NT2/D1 (cell line): Measurements from ENCODE around the gene LY86.

ENCODE experiments used
- SUZ12 ChIP-seq: IDR thresholded peaks from 2 replicates; pipeline ENCODE4 v1.6.1; 2011; ENCODE audit not compliant: insufficient read length, insufficient read depth; ENCODE audit errors: extremely low read depth
- YY1 ChIP-seq: IDR thresholded peaks from 2 replicates; pipeline ENCODE4 v1.6.1; 2011; ENCODE audit not compliant: insufficient read length, insufficient read depth
- ZNF274 ChIP-seq: IDR thresholded peaks from 2 replicates; pipeline ENCODE4 v1.6.1; 2011; ENCODE audit warnings: mild to moderate bottlenecking, low read depth, low read length

DNA sequence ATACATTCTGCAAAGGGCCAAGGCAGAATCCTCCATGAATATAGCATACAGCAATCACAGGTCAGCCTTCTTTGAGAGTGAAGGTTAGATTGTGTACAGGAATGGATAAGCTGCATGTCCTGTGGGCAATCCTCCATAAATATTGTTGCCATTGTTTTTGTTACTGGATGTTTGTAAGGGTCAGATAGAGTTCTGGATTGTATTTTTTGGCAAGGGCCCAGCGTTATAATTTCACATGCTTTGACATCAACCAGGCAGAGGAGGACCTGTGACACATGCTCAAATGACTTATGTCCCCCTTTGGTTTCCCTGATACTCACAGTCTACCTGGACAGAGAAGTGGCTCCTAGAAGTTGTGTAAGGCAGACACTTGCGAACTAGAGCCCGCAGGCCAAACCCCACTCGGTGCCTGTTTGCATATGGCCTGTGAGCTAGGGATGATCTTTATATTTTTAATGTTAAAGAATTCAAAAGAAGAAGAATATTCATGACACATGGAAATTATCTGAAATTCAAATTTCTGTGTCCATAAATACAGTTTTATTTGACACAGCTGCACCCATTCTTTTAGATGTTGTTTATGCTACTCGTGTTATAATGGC, 5.4 kb downstream of the LY86 start:
- TF ChIP-seq ZNF274 (no peak), SUZ12 (no peak), YY1 (no peak)
